Peyer's patch (tissue), 4 donors: Measurements from ENCODE around the gene CYP26A1.

Experiments
- POLR2A ChIP-seq, 2 donors: fragments of 450-650 bp; IDR thresholded peaks; one replicate each; pipeline ENCODE4 v1.5.1; 2017; ENCODE audit warnings: antibody characterized with exemption in 2 of 2, mild to moderate bottlenecking in 2 of 2, moderate library complexity in 2 of 2
- TF ChIP-seq, protein P1 (sequence below), 6 experiments: fragments of 450-650 bp in 4 of 6; fragments of 200-600 bp in 2 of 6; sonication (generic) in 1 of 6; IDR thresholded peaks; one replicate each; pipeline ENCODE4 v1.5.1; 2017 to 2019; ENCODE audit warnings: antibody characterized with exemption in 6 of 6, mild to moderate bottlenecking in 3 of 6, moderate library complexity in 1 of 6

DNA sequence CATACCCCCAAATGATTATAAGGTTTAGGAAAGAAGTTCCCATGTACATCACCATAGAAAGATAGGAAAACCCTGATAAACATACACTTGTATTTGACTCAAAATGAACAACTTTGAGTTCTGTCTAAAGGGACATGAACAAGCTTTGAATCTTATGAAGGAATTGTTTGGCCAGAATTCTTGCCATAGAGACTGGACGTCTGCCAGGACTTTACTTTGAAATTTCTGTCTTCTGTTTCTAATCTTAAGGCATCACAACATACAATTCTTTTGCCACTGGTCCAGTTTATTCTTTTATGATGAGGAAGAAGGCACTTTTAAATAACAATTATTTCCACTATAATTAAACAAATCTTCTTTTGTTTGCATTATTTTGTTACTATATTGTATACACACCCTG is 39.3 kb upstream of the CYP26A1 start:
- TF ChIP-seq, protein P1, sequence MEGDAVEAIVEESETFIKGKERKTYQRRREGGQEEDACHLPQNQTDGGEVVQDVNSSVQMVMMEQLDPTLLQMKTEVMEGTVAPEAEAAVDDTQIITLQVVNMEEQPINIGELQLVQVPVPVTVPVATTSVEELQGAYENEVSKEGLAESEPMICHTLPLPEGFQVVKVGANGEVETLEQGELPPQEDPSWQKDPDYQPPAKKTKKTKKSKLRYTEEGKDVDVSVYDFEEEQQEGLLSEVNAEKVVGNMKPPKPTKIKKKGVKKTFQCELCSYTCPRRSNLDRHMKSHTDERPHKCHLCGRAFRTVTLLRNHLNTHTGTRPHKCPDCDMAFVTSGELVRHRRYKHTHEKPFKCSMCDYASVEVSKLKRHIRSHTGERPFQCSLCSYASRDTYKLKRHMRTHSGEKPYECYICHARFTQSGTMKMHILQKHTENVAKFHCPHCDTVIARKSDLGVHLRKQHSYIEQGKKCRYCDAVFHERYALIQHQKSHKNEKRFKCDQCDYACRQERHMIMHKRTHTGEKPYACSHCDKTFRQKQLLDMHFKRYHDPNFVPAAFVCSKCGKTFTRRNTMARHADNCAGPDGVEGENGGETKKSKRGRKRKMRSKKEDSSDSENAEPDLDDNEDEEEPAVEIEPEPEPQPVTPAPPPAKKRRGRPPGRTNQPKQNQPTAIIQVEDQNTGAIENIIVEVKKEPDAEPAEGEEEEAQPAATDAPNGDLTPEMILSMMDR (IDR thresholded peaks at IDR 0.05): no peak
- TF ChIP-seq POLR2A (IDR thresholded peaks at IDR 0.05): no peak
